HG03095 (cell line): Measurements from ENCODE around the gene PEAR1.

Source experiments
- ATAC-seq: cut with Tn5 transposase; IDR thresholded peaks from one replicate; pipeline ENCODE4 v1.9.1; 2021; ENCODE audit warnings: moderate library complexity; ENCODE audit not compliant: unreplicated experiment

PEAR1 gene

GRCh38 chr1:156959414-156959813 lies 65.9 kb downstream of the PEAR1 start:
- no peak for ATAC-seq

- ATAC-seq = no peak
These were observed 66.4 kb downstream of the PEAR1 start for GRCh38 chr1:156959925-156960324.

- no peak for ATAC-seq
These were observed 68.2 kb downstream of the PEAR1 start for GRCh38 chr1:156961709-156962108.

- ATAC-seq = no peak
These were observed 70.1 kb downstream of the PEAR1 start for GRCh38 chr1:156963621-156964020.

- no peak for ATAC-seq
These were observed 70.9 kb downstream of the PEAR1 start for GRCh38 chr1:156964441-156964840.
